Keratinocyte (primary cell): ENCODE measurements around the gene KIAA0408. TPM values are rescaled to one million over a fixed set of nuclear protein-coding genes. Genes with fewer than 3 reads are reported as not detected.

ENCODE experiments used
- DNase-seq: peaks from one replicate; pipeline ENCODE4 v3.0.0-alpha.2; 2011; ENCODE audit warnings: low read depth, missing footprints, low spot score
- FAIRE-seq: peaks from 2 replicates; lab custom pipeline; 2011; peaks lifted over from hg19 to GRCh38; lab: Jason Lieb, UNC
- H2AFZ ChIP-seq: 2 replicates; pipeline ENCODE4 v1.6.0; 2012; ENCODE audit warnings: low read length, control low read depth, inconsistent platforms; ENCODE audit not compliant: control insufficient read depth
- H3K27ac ChIP-seq: 2 replicates; pipeline ENCODE4 v1.5.1; 2011; ENCODE audit warnings: low read length; ENCODE audit not compliant: control insufficient read depth, insufficient read depth
- H3K27me3 ChIP-seq: 3 replicates; pipeline ENCODE4 v1.6.0; 2011; ENCODE audit warnings: low read length; ENCODE audit not compliant: control insufficient read depth, insufficient read depth; ENCODE audit errors: extremely low read depth
- H3K36me3 ChIP-seq, 2 experiments: 2 replicates in 1 of 2; 3 replicates in 1 of 2; pipeline ENCODE4 v1.5.1; 2011; ENCODE audit warnings: low read length in 2 of 2, mild to moderate bottlenecking in 1 of 2; ENCODE audit not compliant: control insufficient read depth in 2 of 2, insufficient read depth in 2 of 2; ENCODE audit errors: extremely low read depth in 1 of 2
- H3K4me1 ChIP-seq: 3 replicates; pipeline ENCODE4 v1.5.1; 2011; ENCODE audit warnings: low read length; ENCODE audit not compliant: control insufficient read depth, insufficient read depth; ENCODE audit errors: extremely low read depth
- H3K4me2 ChIP-seq: 3 replicates; pipeline ENCODE4 v1.6.0; 2011; ENCODE audit warnings: low read depth, low read length; ENCODE audit not compliant: control insufficient read depth, insufficient read depth; ENCODE audit errors: extremely low read depth
- H3K4me3 ChIP-seq, 3 experiments: fragments of 200-600 bp in 1 of 3; sonication (generic) in 1 of 3; 2 replicates in 2 of 3; 3 replicates in 1 of 3; pipeline ENCODE4 v1.5.1; 2011 to 2016; ENCODE audit warnings: low read length in 3 of 3, mild to moderate bottlenecking in 3 of 3, control low read depth in 2 of 3, inconsistent platforms in 1 of 3, low read depth in 1 of 3, mixed read lengths in 1 of 3, mixed run types in 1 of 3, moderate library complexity in 1 of 3; ENCODE audit not compliant: control insufficient read depth in 2 of 3, insufficient read depth in 2 of 3; ENCODE audit errors: extremely low read depth in 1 of 3
- H3K79me2 ChIP-seq: 2 replicates; pipeline ENCODE4 v1.6.0; 2012; ENCODE audit warnings: low read length; ENCODE audit not compliant: control insufficient read depth, insufficient read depth
- H3K9ac ChIP-seq: 3 replicates; pipeline ENCODE4 v1.6.0; 2011; ENCODE audit warnings: low read length; ENCODE audit not compliant: control insufficient read depth, insufficient read depth; ENCODE audit errors: extremely low read depth
- H3K9me1 ChIP-seq: 3 replicates; pipeline ENCODE4 v1.6.0; 2011; ENCODE audit warnings: low read length; ENCODE audit not compliant: control insufficient read depth, insufficient read depth; ENCODE audit errors: extremely low read depth
- H3K9me3 ChIP-seq: 2 replicates; pipeline ENCODE4 v1.5.1; 2012; ENCODE audit warnings: low read depth, low read length; ENCODE audit not compliant: control insufficient read depth
- H4K20me1 ChIP-seq: 3 replicates; pipeline ENCODE4 v1.6.0; 2011; ENCODE audit warnings: low read length; ENCODE audit not compliant: control insufficient read depth, insufficient read depth; ENCODE audit errors: extremely low read depth
- CTCF ChIP-seq, 3 experiments: IDR thresholded peaks in 1 of 3; conservative IDR thresholded peaks in 1 of 3; optimal IDR thresholded peaks in 1 of 3; 2 replicates in 2 of 3; 3 replicates in 1 of 3; pipeline versions ENCODE3 to v1.5.1; 2011; ENCODE audit warnings: low read length in 3 of 3, mild to moderate bottlenecking in 3 of 3, moderate library complexity in 2 of 3, control low read depth in 1 of 3, inconsistent platforms in 1 of 3; ENCODE audit not compliant: insufficient read depth in 2 of 3; ENCODE audit errors: extremely low read depth in 1 of 3
- EZH2 ChIP-seq: IDR thresholded peaks from one replicate; pipeline ENCODE4 v1.6.1; 2012; ENCODE audit warnings: inconsistent platforms, mild to moderate bottlenecking, low read length, moderate library complexity
- dilution Hi-C: fragments of 300-500 bp; cut with MboI; formaldehyde crosslinking; loops from one replicate; pipeline ENCODE4 v1.7.0; 2020; ENCODE audit warnings: low sequenced_read_pairs; ENCODE audit not compliant: extremely low pct_ligation_motif_present
- polyA plus RNA-seq, 5 experiments: library from polyadenylated mRNA; depleted of rRNA in 3 of 5; stranded (reverse) in 3 of 5; stranded (forward) in 1 of 5; unstranded in 1 of 5; fragments of >200 nt; gene quantifications; 1 replicate in 1 of 5; 2 replicates in 3 of 5; 3 replicates in 1 of 5; pipeline versions ENCODE4 v1.2.1 to v1.2.3, GENCODE V29; 2011 to 2012; ENCODE audit warnings: missing spikeins in 2 of 5, low read depth in 1 of 5, low replicate concordance in 1 of 5

Gene KIAA0408
- polyA plus RNA-seq, 1 donor (not counting 4 experiments of a cell fraction or from before 2014, with no cell fraction given) = 0.12 TPM

- Histone ChIP-seq H3K79me2 (no peaks in the 10 kb centered on the region), H3K9me3 (no peaks in the 10 kb centered on the region), H3K27ac (no peak overlapping the region), H3K9ac (no peak overlapping the region), H3K27me3 (no peaks in the 10 kb centered on the region), H3K9me1 (no peaks in the 10 kb centered on the region), H3K4me1 (no peaks in the 10 kb centered on the region), H2AFZ (no peak overlapping the region), H3K4me3 (no peak overlapping the region), H3K36me3 (no peaks in the 10 kb centered on the region), H3K4me2 (no peak overlapping the region), H4K20me1 (no peaks in the 10 kb centered on the region)
- no peak for FAIRE-seq
- DNase-seq = no peak
- dilution Hi-C loops = no loop called here
- TF ChIP-seq EZH2 (no peak), CTCF (optimal IDR thresholded peaks at IDR 0.05 in 1 of 3, IDR thresholded peaks at IDR 0.05 in 1 of 3, conservative IDR thresholded peaks at IDR 0.05 in 1 of 3; ENCODE audit: extremely low read depth in 1 of 3, insufficient read depth in 2 of 3, low read length in 3 of 3) (no peak)
These were observed 1.3 kb upstream of the KIAA0408 start for GRCh38 chr6:127460465-127460864.

- H3K27me3 ChIP-seq = no peaks in the 10 kb centered on the region
- TF ChIP-seq EZH2 (no peak), CTCF (optimal IDR thresholded peaks at IDR 0.05 in 1 of 3, IDR thresholded peaks at IDR 0.05 in 1 of 3, conservative IDR thresholded peaks at IDR 0.05 in 1 of 3; ENCODE audit: extremely low read depth in 1 of 3, insufficient read depth in 2 of 3, low read length in 3 of 3) (no peak)
These were observed 372 bp downstream of the KIAA0408 start for GRCh38 chr6:127458817-127459216.

More at GRCh38 chr6:127458817-127459216, 372 bp downstream of the KIAA0408 start:
- no peaks in the 10 kb centered on the region for H3K9me1 ChIP-seq
- H4K20me1 ChIP-seq = no peaks in the 10 kb centered on the region
- no peaks in the 10 kb centered on the region for H3K79me2 ChIP-seq
- no peak overlapping the region for H3K4me2 ChIP-seq
- DNase-seq = no peak
- no peak overlapping the region for H3K27ac ChIP-seq
- dilution Hi-C loops = no loop called here
- H3K36me3 ChIP-seq = no peaks in the 10 kb centered on the region
- no peaks in the 10 kb centered on the region for H3K4me1 ChIP-seq
- no peak overlapping the region for H3K9ac ChIP-seq
- no peak for FAIRE-seq
- no peaks in the 10 kb centered on the region for H3K9me3 ChIP-seq
- no peak overlapping the region for H3K4me3 ChIP-seq
- no peak overlapping the region for H2AFZ ChIP-seq
